CD4-positive, alpha-beta T cell (primary cell): ENCODE data around the gene RALY. TPM values are rescaled to one million over a fixed set of nuclear protein-coding genes. Genes with fewer than 3 reads are reported as not detected.
"Not testable (repeated sequence)": the region's sequence is repeated elsewhere in the genome, so short reads cannot be mapped to it uniquely, and the experiment has no call there.

ENCODE experiments used
- ATAC-seq: fragments of 200-7000 bp; cut with Tn5 transposase; one replicate; pipeline ENCODE4 v1.10.0; 2022; ENCODE audit warnings: mild to moderate bottlenecking; ENCODE audit not compliant: poor library complexity
- CTCF ChIA-PET: fragments of 350-600 bp; sonication (Branson Sonifier 250); formaldehyde crosslinking; loops from one replicate; lab custom pipeline; 2021; ENCODE audit warnings: antibody characterized with exemption, inconsistent platforms; lab: Charles Lee
- POLR2A ChIA-PET: fragments of 350-600 bp; sonication (Branson Sonifier 250); formaldehyde crosslinking; loops from one replicate; lab custom pipeline; 2021; ENCODE audit warnings: antibody characterized with exemption, inconsistent platforms; lab: Charles Lee
- DNase-seq, 14 experiments: peaks; one replicate each; pipeline ENCODE4 v3.0.0-alpha.2; 2013 to 2020; ENCODE audit warnings: mixed read lengths in 2 of 14
- H3K27ac ChIP-seq, 2 donors: one replicate each; pipeline versions ENCODE4 v1.5.1 to v1.7.0; 2013; ENCODE audit warnings: low read length in 2 of 2, low read depth in 1 of 2, mild to moderate bottlenecking in 1 of 2
- H3K27me3 ChIP-seq, 2 experiments: 1 replicate in 1 of 2; 2 replicates in 1 of 2; pipeline versions ENCODE4 v1.6.1 to v1.7.0; 2013; ENCODE audit warnings: low read length in 2 of 2, control low read depth in 1 of 2, mild to moderate bottlenecking in 1 of 2, moderate library complexity in 1 of 2; ENCODE audit not compliant: insufficient read depth in 2 of 2, control insufficient read depth in 1 of 2
- H3K36me3 ChIP-seq: one replicate; pipeline ENCODE4 v1.6.1; 2013; ENCODE audit warnings: low read length, control low read depth; ENCODE audit not compliant: insufficient read depth
- H3K4me1 ChIP-seq: one replicate; pipeline ENCODE4 v1.6.1; 2013; ENCODE audit warnings: low read length, control low read depth; ENCODE audit not compliant: insufficient read depth
- H3K4me3 ChIP-seq: one replicate; pipeline ENCODE4 v1.5.1; 2013; ENCODE audit warnings: mild to moderate bottlenecking, low read length, moderate library complexity
- H3K9me3 ChIP-seq, 2 experiments: 1 replicate in 1 of 2; 2 replicates in 1 of 2; pipeline versions ENCODE4 v1.6.1 to v1.7.0; 2013; ENCODE audit warnings: low read length in 2 of 2, mild to moderate bottlenecking in 2 of 2, control low read depth in 1 of 2, moderate library complexity in 1 of 2; ENCODE audit not compliant: control insufficient read depth in 1 of 2, insufficient read depth in 1 of 2
- H3K27ac Mint-ChIP-seq: one replicate; pipeline ENCODE4 v1.8.0; 2020; ENCODE audit warnings: mixed read lengths
- H3K27me3 Mint-ChIP-seq: one replicate; pipeline ENCODE4 v1.8.0; 2021; ENCODE audit warnings: mixed read lengths
- H3K36me3 Mint-ChIP-seq: one replicate; pipeline ENCODE4 v1.8.0; 2021; ENCODE audit warnings: low read depth, mixed read lengths
- H3K4me1 Mint-ChIP-seq: one replicate; pipeline ENCODE4 v1.8.0; 2021; ENCODE audit warnings: low read depth, mixed read lengths
- H3K4me3 Mint-ChIP-seq: one replicate; pipeline ENCODE4 v1.8.0; 2020; ENCODE audit warnings: mild to moderate bottlenecking, mixed read lengths
- H3K9me3 Mint-ChIP-seq: one replicate; pipeline ENCODE4 v1.8.0; 2020; ENCODE audit warnings: mixed read lengths
- intact Hi-C, 2 experiments: fragments of 100-400 bp; cut with DNase I in 1 of 2; cut with micrococcal nuclease in 1 of 2; formaldehyde crosslinking; loops; one replicate each; pipeline versions ENCODE4 v1.15.1 to v1.9.0; 2023 to 2025; cut with DNase I, micrococcal nuclease
- total RNA-seq, 174 experiments: library from RNA in 2 of 174; stranded (reverse) in 2 of 174; gene quantifications; one replicate each; pipeline ENCODE4 v1.2.3 and lab custom pipeline; 2021 to 2026
- TF ChIP-seq, protein P1 (sequence below): fragments of 200-600 bp; IDR thresholded peaks from one replicate; pipeline ENCODE4 v1.8.0; 2022; ENCODE audit warnings: antibody characterized with exemption, mild to moderate bottlenecking

Gene RALY
- total RNA-seq, 2 experiments from 2014 or later: 112 TPM

DNA sequence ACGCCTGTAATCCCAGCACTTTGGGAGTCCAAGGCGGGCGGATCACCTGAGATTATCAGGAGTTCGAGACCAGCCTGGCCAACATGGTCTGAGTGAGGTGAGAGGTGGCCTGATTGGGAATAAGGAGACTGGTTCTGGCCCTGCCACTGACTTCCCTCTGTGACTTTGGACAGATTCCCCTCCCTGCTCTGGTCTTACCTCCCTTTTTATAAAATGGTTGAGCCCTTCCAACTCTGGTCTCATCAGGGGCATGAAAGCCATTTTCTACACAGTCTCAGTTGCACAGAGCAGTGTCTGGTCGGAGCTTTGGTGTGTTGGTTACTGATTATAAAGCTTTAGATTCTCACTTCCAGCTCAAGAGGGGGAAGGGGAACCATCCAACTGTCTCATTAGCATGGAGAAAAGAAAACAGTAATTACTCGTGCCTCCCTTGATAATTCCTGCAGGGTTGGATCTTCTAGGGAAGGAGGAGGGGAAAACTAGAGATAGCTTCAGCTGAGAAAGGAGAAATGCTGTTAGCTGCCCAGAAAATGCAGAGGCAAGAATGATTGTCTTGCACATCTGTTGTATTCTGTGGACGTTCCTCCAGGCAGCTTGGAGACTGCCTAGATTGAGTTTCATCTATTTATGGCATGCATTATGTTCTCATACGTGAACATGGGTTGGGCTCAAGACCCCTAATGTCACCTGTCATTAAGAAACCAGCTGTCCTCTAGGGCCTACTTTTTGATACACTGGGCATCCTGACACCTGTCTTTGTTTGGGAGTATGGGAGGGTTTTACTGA, 30.4 kb downstream of the RALY start:
- intact Hi-C loops: no loop called here
- H3K9me3 ChIP-seq: no peaks in the 10 kb centered on the region
- Mint-ChIP-seq H3K4me1 (peaks cover 93% of the 10 kb centered on the region), H3K9me3 (no peaks in the 10 kb centered on the region), H3K27me3 (no peaks in the 10 kb centered on the region), H3K27ac (peak overlapping the region; percentile 55), H3K36me3 (peaks cover 11% of the 10 kb centered on the region), H3K4me3 (no peak overlapping the region)
- H3K27ac ChIP-seq: no peak overlapping the region
- ATAC-seq (no peak), DNase-seq (no peak)
- POLR2A ChIA-PET: interaction anchor here (0.6 to 1.9 kb wide), 2 partner anchors 13 to 31 kb away, joined by 4 to 9 read pairs; partner anchors contain the start of gene RALY
- no peak overlapping the region for H3K4me3 ChIP-seq
- peaks cover 3% of the 10 kb centered on the region for H3K36me3 ChIP-seq
- TF ChIP-seq, protein P1, sequence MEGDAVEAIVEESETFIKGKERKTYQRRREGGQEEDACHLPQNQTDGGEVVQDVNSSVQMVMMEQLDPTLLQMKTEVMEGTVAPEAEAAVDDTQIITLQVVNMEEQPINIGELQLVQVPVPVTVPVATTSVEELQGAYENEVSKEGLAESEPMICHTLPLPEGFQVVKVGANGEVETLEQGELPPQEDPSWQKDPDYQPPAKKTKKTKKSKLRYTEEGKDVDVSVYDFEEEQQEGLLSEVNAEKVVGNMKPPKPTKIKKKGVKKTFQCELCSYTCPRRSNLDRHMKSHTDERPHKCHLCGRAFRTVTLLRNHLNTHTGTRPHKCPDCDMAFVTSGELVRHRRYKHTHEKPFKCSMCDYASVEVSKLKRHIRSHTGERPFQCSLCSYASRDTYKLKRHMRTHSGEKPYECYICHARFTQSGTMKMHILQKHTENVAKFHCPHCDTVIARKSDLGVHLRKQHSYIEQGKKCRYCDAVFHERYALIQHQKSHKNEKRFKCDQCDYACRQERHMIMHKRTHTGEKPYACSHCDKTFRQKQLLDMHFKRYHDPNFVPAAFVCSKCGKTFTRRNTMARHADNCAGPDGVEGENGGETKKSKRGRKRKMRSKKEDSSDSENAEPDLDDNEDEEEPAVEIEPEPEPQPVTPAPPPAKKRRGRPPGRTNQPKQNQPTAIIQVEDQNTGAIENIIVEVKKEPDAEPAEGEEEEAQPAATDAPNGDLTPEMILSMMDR: no peak
- CTCF ChIA-PET: interaction anchor here (1.0 kb wide), 1 partner anchor 45 kb away, joined by 3 read pairs; no protein-coding TSS in a partner anchor
- H3K4me1 ChIP-seq: peaks cover 57% of the 10 kb centered on the region
- H3K27me3 ChIP-seq: no peaks in the 10 kb centered on the region

DNA sequence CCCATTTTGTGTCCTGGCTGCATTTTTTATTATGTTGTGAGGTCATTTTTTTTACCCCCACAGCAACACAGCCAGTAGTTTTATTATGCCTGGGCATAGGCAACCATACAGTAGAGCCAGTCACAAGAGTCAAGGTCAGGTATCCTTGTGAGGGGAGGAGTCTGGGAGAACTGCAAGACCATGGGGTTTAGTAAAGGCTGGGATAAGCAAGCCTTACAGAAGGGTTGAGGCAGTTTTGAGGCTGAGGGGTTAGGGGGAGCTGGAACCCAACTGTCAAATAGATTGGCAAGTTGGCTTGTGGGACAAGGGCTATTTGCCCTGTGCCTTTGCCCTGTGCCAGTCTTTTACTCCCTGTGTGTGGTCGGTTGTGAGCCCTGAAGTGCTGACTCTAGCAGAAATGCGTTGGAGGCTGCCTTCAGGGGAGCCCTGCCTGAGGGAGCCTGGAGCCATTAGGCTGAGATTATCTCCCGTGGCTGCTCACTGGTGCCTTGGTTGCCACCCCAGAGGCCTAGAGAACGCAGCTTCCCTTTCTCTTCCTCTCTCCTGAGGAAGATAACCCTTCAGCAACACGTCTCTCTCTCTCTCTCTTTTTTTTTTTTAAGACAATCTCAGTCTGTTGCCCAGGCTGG, 31.1 kb downstream of the RALY start:
- TF ChIP-seq, protein P1: no peak
- CTCF ChIA-PET: interaction anchor here (1.0 kb wide), 1 partner anchor 44 kb away, joined by 3 read pairs; no protein-coding TSS in a partner anchor

DNA sequence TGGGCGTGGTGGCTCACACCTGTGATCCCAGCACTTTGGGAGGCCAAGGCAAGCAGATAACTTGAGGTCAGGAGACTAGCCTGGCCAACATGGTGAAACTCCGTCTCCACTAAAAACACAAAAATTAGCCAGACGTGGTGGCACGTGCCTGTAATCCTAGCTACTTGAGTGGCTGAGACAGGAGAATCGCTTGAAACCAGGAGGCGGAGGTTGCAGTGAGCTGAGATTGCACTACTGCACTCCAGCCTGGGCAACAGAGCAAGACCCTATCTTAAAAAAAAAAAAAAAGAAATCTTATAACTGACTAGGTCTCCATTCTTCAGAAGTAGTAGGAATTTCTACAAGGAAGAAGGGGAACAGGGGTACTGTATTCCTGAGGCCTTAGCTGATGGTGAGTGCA, 34.3 kb downstream of the RALY start:
- CTCF ChIA-PET: interaction anchor here (1.8 kb wide), 1 partner anchor 102 kb away, joined by 4 read pairs; no protein-coding TSS in a partner anchor
- peaks cover 82% of the 10 kb centered on the region for H3K4me1 Mint-ChIP-seq
- peaks cover 42% of the 10 kb centered on the region for H3K36me3 Mint-ChIP-seq
- ATAC-seq, DNase-seq, H3K27me3 Mint-ChIP-seq, intact Hi-C loops, H3K4me3 Mint-ChIP-seq, H3K9me3 Mint-ChIP-seq, H3K27ac ChIP-seq, H3K9me3 ChIP-seq, H3K4me3 ChIP-seq, H3K27me3 ChIP-seq: not testable (repeated sequence)
- peaks cover 24% of the 10 kb centered on the region for H3K36me3 ChIP-seq
- POLR2A ChIA-PET: interaction anchor here (1.0 kb wide), 1 partner anchor 18 kb away, joined by 3 read pairs; no protein-coding TSS in a partner anchor
- peak overlapping the region; percentile 17 for H3K27ac Mint-ChIP-seq
- peaks cover 47% of the 10 kb centered on the region for H3K4me1 ChIP-seq

More for the DNA sequence above, 31.1 kb downstream of the RALY start:
- peaks cover 4% of the 10 kb centered on the region for H3K36me3 ChIP-seq
- H3K27me3 ChIP-seq: no peaks in the 10 kb centered on the region
- DNase-seq: no peak
- peaks cover 14% of the 10 kb centered on the region for H3K36me3 Mint-ChIP-seq
- no peak for ATAC-seq
- H3K9me3 Mint-ChIP-seq: no peaks in the 10 kb centered on the region
- H3K27ac Mint-ChIP-seq: peak overlapping the region; percentile 55
- intact Hi-C loops: no loop called here
- no peak overlapping the region for H3K27ac ChIP-seq
- peaks cover 59% of the 10 kb centered on the region for H3K4me1 ChIP-seq
- no peaks in the 10 kb centered on the region for H3K9me3 ChIP-seq
- no peaks in the 10 kb centered on the region for H3K27me3 Mint-ChIP-seq
- H3K4me3 ChIP-seq: no peak overlapping the region
- H3K4me1 Mint-ChIP-seq: peaks cover 92% of the 10 kb centered on the region
- no peak overlapping the region for H3K4me3 Mint-ChIP-seq
- POLR2A ChIA-PET: interaction anchor here (1.9 kb wide), 1 partner anchor 31 kb away, joined by 9 read pairs; the partner anchor contains the start of gene RALY
